ENCODE data around the gene OR4X1. TPM values are rescaled to one million over a fixed set of nuclear protein-coding genes. Genes with fewer than 3 reads are reported as not detected.
"Not testable (repeated sequence)": the region's sequence is repeated elsewhere in the genome, so short reads cannot be mapped to it uniquely, and the experiment has no call there.

OR4X1 gene
- not detected for total RNA-seq
- polyA plus RNA-seq, result not detected
- long read RNA-seq, donor 1, result 0 reads
- long read RNA-seq, donor 2, result 0 reads
- long read RNA-seq, donor 3, result 0 reads
- long read RNA-seq, donor 4, result 0 reads
- long read RNA-seq, donor 5, result 0 reads
- long read RNA-seq, donor 6, result 0 reads
- long read RNA-seq, donor 7, result 0 reads
- long read RNA-seq, donor 8, result 0 reads
- long read RNA-seq, donor 9, result 0 reads
- long read RNA-seq, donor 10, result 0 reads

GRCh38 chr11:48263423-48263911, at the start of gene OR4X1:
Gene OR4X1, plus strand, starts transcription at chr11:48263861. Its CDS starts 0 bp downstream, at chr11:48263861.
- intact Hi-C loops (cut with DNase I; ENCODE audit: low total_unique reads), result no loop called here
- no peak for DNase-seq
- no peak within 1 kb of the TSS for H3K27ac ChIP-seq
- H3K27me3 ChIP-seq, result no peaks in the 10 kb centered on the region
- H3K36me3 ChIP-seq, result no peaks in the 10 kb centered on the region
- no peaks in the 10 kb centered on the region for H3K9me3 ChIP-seq
- WGBS, 5 donors, result 24 to 39% (median 32%) methylated on average over 3 of the region's 3 CpGs
- H3K4me1 ChIP-seq, result no peaks in the 10 kb centered on the region
- no peak within 1 kb of the TSS for H3K4me3 ChIP-seq
- TF ChIP-seq POLR2AphosphoS5 (IDR thresholded peaks at IDR 0.05), result no peak
- TF ChIP-seq EP300 (IDR thresholded peaks at IDR 0.05), result no peak
- TF ChIP-seq POLR2A (IDR thresholded peaks at IDR 0.05), result no peak
- TF ChIP-seq CTCF (IDR thresholded peaks at IDR 0.05), result no peak

GRCh38 chr11:48216510-48216909, 47.2 kb upstream of the OR4X1 start, which contains the start of gene OR4B1:
Gene OR4B1, plus strand, starts transcription at chr11:48216810. Its CDS starts 0 bp downstream, at chr11:48216810.
- no peaks in the 10 kb centered on the region for H3K4me1 ChIP-seq
- H3K27ac ChIP-seq, result no peak within 1 kb of the TSS
- no peak for TF ChIP-seq CTCF (IDR thresholded peaks at IDR 0.05)
- TF ChIP-seq EP300 (IDR thresholded peaks at IDR 0.05), result no peak
- TF ChIP-seq POLR2AphosphoS5 (IDR thresholded peaks at IDR 0.05), result no peak
- no peak for TF ChIP-seq POLR2A (IDR thresholded peaks at IDR 0.05)
- H3K4me3 ChIP-seq, result no peak within 1 kb of the TSS
- no peaks in the 10 kb centered on the region for H3K27me3 ChIP-seq
- H3K9me3 ChIP-seq, result no peaks in the 10 kb centered on the region
- intact Hi-C loops (cut with DNase I; ENCODE audit: low total_unique reads), result no loop called here
- H3K36me3 ChIP-seq, result no peaks in the 10 kb centered on the region
- no peak for DNase-seq
- WGBS, 5 donors, result 46 to 71% (median 59%) methylated on average over 2 of the region's 2 CpGs

- Histone ChIP-seq H3K27me3 (no peaks in the 10 kb centered on the region), H3K27ac (no peak overlapping the region), H3K4me3 (no peak overlapping the region), H3K9me3 (peaks cover 0 to 24% (median 19%) of the 10 kb centered on the region in 4 donors), H3K4me1 (no peaks in the 10 kb centered on the region), H3K36me3 (no peaks in the 10 kb centered on the region)
- DNase-seq, result no peak
- intact Hi-C loops (cut with DNase I; ENCODE audit: low total_unique reads), result no loop called here
- 78 to 88% (median 84%) methylated on average over 8 to 18 of the region's 18 CpGs for WGBS, 5 donors
- TF ChIP-seq CTCF (IDR thresholded peaks at IDR 0.05) (no peak), POLR2AphosphoS5 (IDR thresholded peaks at IDR 0.05) (no peak), EP300 (IDR thresholded peaks at IDR 0.05) (no peak), POLR2A (IDR thresholded peaks at IDR 0.05) (no peak)
These were observed 34.9 kb upstream of the OR4X1 start for GRCh38 chr11:48228761-48229160.

GRCh38 chr11:48230057-48230456, 33.6 kb upstream of the OR4X1 start:
- WGBS, 5 donors, result 82 to 92% (median 88%) methylated on average over 11 of the region's 11 CpGs
- H3K36me3 ChIP-seq; H3K4me3 ChIP-seq; H3K27ac ChIP-seq; intact Hi-C loops (cut with DNase I; ENCODE audit: low total_unique reads); H3K27me3 ChIP-seq; DNase-seq; H3K4me1 ChIP-seq: not testable (repeated sequence)
- peaks cover 0 to 24% (median 19%) of the 10 kb centered on the region in 4 donors for H3K9me3 ChIP-seq

- intact Hi-C loops (cut with DNase I; ENCODE audit: low total_unique reads), result no loop called here
- H3K27ac ChIP-seq, result no peak overlapping the region
- DNase-seq, result no peak
- TF ChIP-seq POLR2AphosphoS5 (IDR thresholded peaks at IDR 0.05) (no peak), CTCF (IDR thresholded peaks at IDR 0.05) (no peak), POLR2A (IDR thresholded peaks at IDR 0.05) (no peak), EP300 (IDR thresholded peaks at IDR 0.05) (no peak)
- no peaks in the 10 kb centered on the region for H3K36me3 ChIP-seq
- WGBS, 5 donors, result 25 to 44% (median 37%) methylated on average over 3 of the region's 3 CpGs
- H3K9me3 ChIP-seq, result peaks cover 0 to 25% (median 6%) of the 10 kb centered on the region in 4 donors
- H3K4me1 ChIP-seq, result no peaks in the 10 kb centered on the region
- H3K27me3 ChIP-seq, result peaks cover 0 to 14% (median 0%) of the 10 kb centered on the region in 3 donors
- no peak overlapping the region for H3K4me3 ChIP-seq
These were observed 25.9 kb upstream of the OR4X1 start for GRCh38 chr11:48237727-48238126.
